ENCODE data around the gene MBP. TPM values are rescaled to one million over a fixed set of nuclear protein-coding genes. Genes with fewer than 3 reads are reported as not detected.

The MBP gene
- total and polyA plus RNA-seq, 2 donors (not counting 3 experiments of a cell fraction or from before 2014, with no cell fraction given) = 1.7 to 2.3 TPM

DNA sequence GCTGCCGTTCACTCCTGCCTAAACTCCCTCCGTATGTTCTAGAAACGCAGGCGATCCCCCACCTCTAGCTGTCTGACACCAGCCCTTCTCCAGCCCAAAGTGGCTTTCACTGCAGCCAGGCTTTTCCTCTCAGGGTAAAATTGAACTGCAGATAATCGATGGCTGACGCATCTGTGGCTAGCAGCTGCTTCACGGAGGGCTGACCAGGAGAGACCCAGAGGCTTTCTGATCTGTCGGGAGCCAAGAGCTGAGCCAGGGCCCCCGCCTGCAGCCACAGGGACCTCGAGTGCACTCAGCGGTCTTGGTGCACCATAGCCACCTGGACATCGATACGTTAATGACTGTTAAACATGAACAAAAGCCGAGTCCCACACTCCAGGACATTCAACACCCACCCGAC lies 107.5 kb downstream of the MBP start:
- no peaks in the 10 kb centered on the region for H3K27me3 ChIP-seq (ENCODE audit: control insufficient read depth in 2 of 2, insufficient read depth in 2 of 2, low read length in 2 of 2)
- H3K4me2 ChIP-seq (ENCODE audit: insufficient read depth, low read length) = no peak overlapping the region
- no peak for TF ChIP-seq JUN (IDR thresholded peaks at IDR 0.05; ENCODE audit: borderline replicate concordance, insufficient read depth, insufficient read length, low read depth)
- no peak for TF ChIP-seq POLR2AphosphoS5 (IDR thresholded peaks at IDR 0.05; ENCODE audit: insufficient read depth, low read depth, low read length)
- no peak for TF ChIP-seq FOS (IDR thresholded peaks at IDR 0.05; ENCODE audit: borderline replicate concordance, insufficient read depth, low read length)
- TF ChIP-seq, protein P1, sequence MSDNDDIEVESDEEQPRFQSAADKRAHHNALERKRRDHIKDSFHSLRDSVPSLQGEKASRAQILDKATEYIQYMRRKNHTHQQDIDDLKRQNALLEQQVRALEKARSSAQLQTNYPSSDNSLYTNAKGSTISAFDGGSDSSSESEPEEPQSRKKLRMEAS (IDR thresholded peaks at IDR 0.05; ENCODE audit: insufficient read depth, insufficient read length) = no peak
- TF ChIP-seq EZH2 (IDR thresholded peaks at IDR 0.05; ENCODE audit: borderline replicate concordance, low read depth, low read length, severe bottlenecking) = no peak
- TF ChIP-seq POLR2A (IDR thresholded peaks at IDR 0.05; ENCODE audit: low read depth, low read length) = no peak
- TF ChIP-seq MYC (IDR thresholded peaks at IDR 0.05; ENCODE audit: low read depth, low read length) = no peak
- TF ChIP-seq GATA2 (IDR thresholded peaks at IDR 0.05; ENCODE audit: insufficient read depth, insufficient read length, low read depth, low read length) = no peak
- TF ChIP-seq, protein P2, sequence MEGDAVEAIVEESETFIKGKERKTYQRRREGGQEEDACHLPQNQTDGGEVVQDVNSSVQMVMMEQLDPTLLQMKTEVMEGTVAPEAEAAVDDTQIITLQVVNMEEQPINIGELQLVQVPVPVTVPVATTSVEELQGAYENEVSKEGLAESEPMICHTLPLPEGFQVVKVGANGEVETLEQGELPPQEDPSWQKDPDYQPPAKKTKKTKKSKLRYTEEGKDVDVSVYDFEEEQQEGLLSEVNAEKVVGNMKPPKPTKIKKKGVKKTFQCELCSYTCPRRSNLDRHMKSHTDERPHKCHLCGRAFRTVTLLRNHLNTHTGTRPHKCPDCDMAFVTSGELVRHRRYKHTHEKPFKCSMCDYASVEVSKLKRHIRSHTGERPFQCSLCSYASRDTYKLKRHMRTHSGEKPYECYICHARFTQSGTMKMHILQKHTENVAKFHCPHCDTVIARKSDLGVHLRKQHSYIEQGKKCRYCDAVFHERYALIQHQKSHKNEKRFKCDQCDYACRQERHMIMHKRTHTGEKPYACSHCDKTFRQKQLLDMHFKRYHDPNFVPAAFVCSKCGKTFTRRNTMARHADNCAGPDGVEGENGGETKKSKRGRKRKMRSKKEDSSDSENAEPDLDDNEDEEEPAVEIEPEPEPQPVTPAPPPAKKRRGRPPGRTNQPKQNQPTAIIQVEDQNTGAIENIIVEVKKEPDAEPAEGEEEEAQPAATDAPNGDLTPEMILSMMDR (IDR thresholded peaks at IDR 0.05; ENCODE audit: extremely low read depth in 1 of 2, insufficient read depth in 1 of 2, low read depth in 1 of 2, low read length in 2 of 2) = no peak
- FAIRE-seq = no peak
- no peaks in the 10 kb centered on the region for H3K4me1 ChIP-seq (ENCODE audit: control insufficient read depth, extremely low read depth, insufficient read depth, low read length)
- H3K9ac ChIP-seq (replicated peaks; ENCODE audit: extremely low read depth, insufficient read depth, low read length) = no peak overlapping the region
- no peaks in the 10 kb centered on the region for H3K9me1 ChIP-seq (replicated peaks; ENCODE audit: control insufficient read depth, extremely low read depth, insufficient read depth, low read length)
- no peaks in the 10 kb centered on the region for H3K36me3 ChIP-seq (ENCODE audit: control insufficient read depth in 2 of 2, extremely low read depth in 1 of 2, insufficient read depth in 2 of 2, low read length in 2 of 2)
- DNase-seq (ENCODE audit: low read depth, low spot score) = no peak
- H3K4me3 ChIP-seq (replicated peaks in 1 of 3; ENCODE audit: insufficient read depth in 1 of 3, low read depth in 1 of 3, low read length in 3 of 3) = no peak overlapping the region
- H4K20me1 ChIP-seq (replicated peaks; ENCODE audit: control insufficient read depth, extremely low read depth, insufficient read depth, low read length) = no peaks in the 10 kb centered on the region
- no peaks in the 10 kb centered on the region for H3K79me2 ChIP-seq (ENCODE audit: control insufficient read depth, insufficient read depth, low read length)
- intact Hi-C loops (cut with micrococcal nuclease) (no loop called here), dilution Hi-C loops (cut with MboI; ENCODE audit: extremely low pct_ligation_motif_present, low sequenced_read_pairs) (no loop called here)
- POLR2A ChIA-PET = no interaction called here
- H3K9me3 ChIP-seq (replicated peaks; ENCODE audit: control insufficient read depth, insufficient read depth, low read length) = no peaks in the 10 kb centered on the region
- BruUV-seq (replicated peaks) = no TSS peak
- CTCF ChIA-PET = interaction anchor here (0.8 to 2.0 kb wide), 2 partner anchors 24 to 113 kb away, joined by 3 to 7 read pairs; no protein-coding TSS in a partner anchor
- H2AFZ ChIP-seq (ENCODE audit: low read depth, low read length) = no peak overlapping the region
- H3K27ac ChIP-seq (ENCODE audit: insufficient read depth, low read depth, low read length) = no peak overlapping the region

All from endothelial cell of umbilical vein (primary cell).